K562 (cell line): ENCODE results near the gene ARL17B.
"Not testable (repeated sequence)": the region's sequence is repeated elsewhere in the genome, so short reads cannot be mapped to it uniquely, and the experiment has no call there.

Experiments
- CTCF ChIP-seq, 3 experiments: IDR thresholded peaks in 2 of 3; conservative IDR thresholded peaks in 1 of 3; 2 replicates each; pipeline ENCODE4 v1.5.1; 2011 to 2012; ENCODE audit warnings: low read length in 3 of 3, mild to moderate bottlenecking in 3 of 3, control low read depth in 2 of 3, improper control_type of control experiment in 1 of 3, inconsistent platforms in 1 of 3, low read depth in 1 of 3, mixed read lengths in 1 of 3, moderate library complexity in 1 of 3; ENCODE audit not compliant: insufficient read depth in 2 of 3
- MAFG ChIP-seq: fragments of 450-650 bp; conservative IDR thresholded peaks from 2 replicates; pipeline ENCODE4 v1.6.1; 2016; ENCODE audit warnings: missing genetic modification characterization, missing compliant biosample characterization
- POLR2A ChIP-seq: fragments of 450-650 bp; conservative IDR thresholded peaks from 2 replicates; pipeline ENCODE4 v1.6.1; 2016
- REST ChIP-seq, 2 experiments: fragments of 450-650 bp; formaldehyde crosslinking in 1 of 2; IDR thresholded peaks; 2 replicates each; pipeline versions ENCODE4 v1.4.0 to v1.6.1; 2014 to 2020; ENCODE audit warnings: mild to moderate bottlenecking in 2 of 2, borderline replicate concordance in 1 of 2, low read depth in 1 of 2
- SPI1 ChIP-seq: IDR thresholded peaks from 2 replicates; pipeline ENCODE4 v1.6.1; 2011; ENCODE audit warnings: low read depth, low read length, control low read depth, borderline replicate concordance
- TAF15 ChIP-seq: fragments of 200-400 bp; formaldehyde crosslinking; IDR thresholded peaks from 2 replicates; pipeline ENCODE4 v1.6.1; 2017; ENCODE audit warnings: mild to moderate bottlenecking, low read depth, low read length, moderate library complexity
- TBL1XR1 ChIP-seq, 2 experiments: IDR thresholded peaks; 2 replicates each; pipeline ENCODE4 v1.6.1; 2012; ENCODE audit warnings: improper control_type of control experiment in 2 of 2, low read length in 2 of 2, mild to moderate bottlenecking in 1 of 2
- ZBTB33 ChIP-seq: sonication (generic); formaldehyde crosslinking; IDR thresholded peaks from 2 replicates; pipeline ENCODE4 v1.8.1; 2023; ENCODE audit warnings: mild to moderate bottlenecking, missing genetic modification reagents

- TF ChIP-seq TAF15; MAFG (tag); TBL1XR1 (IDR thresholded peaks at IDR 0.05; ENCODE audit: low read length in 2 of 2); REST (IDR thresholded peaks at IDR 0.05; ENCODE audit: borderline replicate concordance); REST (CRISPR knock-in tag; IDR thresholded peaks at IDR 0.05; ENCODE audit: low read depth); ZBTB33 (CRISPR knock-in tag); SPI1; CTCF (IDR thresholded peaks at IDR 0.05 in 2 of 3, conservative IDR thresholded peaks at IDR 0.05 in 1 of 3; ENCODE audit: insufficient read depth in 2 of 3, low read depth in 1 of 3, low read length in 3 of 3); POLR2A: not testable (repeated sequence)
Measured at GRCh38 chr17:46243505-46243904, 118.1 kb downstream of the ARL17B start.
